HAP-1 (cell line): ENCODE results near the gene RBP2.
A peak's percentile ranks its signal among the peaks of the same experiment; 100 is the strongest.

Source experiments
- DNase-seq, 2 experiments: peaks; one replicate each; pipeline ENCODE4 v3.0.0-alpha.2; 2016 to 2020; ENCODE audit warnings: low spot score in 2 of 2
- H3K27me3 ChIP-seq: fragments of 250-450 bp; sonication (Bioruptor Pico); 2 replicates; pipeline ENCODE4 v1.5.1; 2020; ENCODE audit warnings: low read depth, mild to moderate bottlenecking, moderate library complexity
- H3K36me3 ChIP-seq: fragments of 250-450 bp; sonication (Bioruptor Pico); replicated peaks from 2 replicates; pipeline ENCODE4 v1.5.1; 2020; ENCODE audit warnings: mild to moderate bottlenecking
- H3K4me1 ChIP-seq: fragments of 250-450 bp; sonication (Bioruptor Pico); 2 replicates; pipeline ENCODE4 v1.5.1; 2020; ENCODE audit warnings: mild to moderate bottlenecking
- H3K4me3 ChIP-seq: fragments of 250-450 bp; sonication (Bioruptor Pico); 2 replicates; pipeline ENCODE4 v1.5.1; 2020; ENCODE audit warnings: mild to moderate bottlenecking, moderate library complexity
- H3K9me3 ChIP-seq: fragments of 250-450 bp; sonication (Bioruptor Pico); 2 replicates; pipeline ENCODE4 v1.5.1; 2020; ENCODE audit warnings: mild to moderate bottlenecking, moderate library complexity
- in situ Hi-C: fragments of 300-500 bp; cut with MboI; formaldehyde crosslinking; loops from 3 replicates; pipeline ENCODE4 v1.14.3; 2020; ENCODE audit warnings: low sequenced_read_pairs, inconsistent platforms, mixed read lengths

RBP2 gene

GRCh38 chr3:139448104-139448503 is 28.2 kb downstream of the RBP2 start:
- DNase-seq = no peak
- in situ Hi-C loops = loop anchor here (25.0 kb wide), 1 partner anchor 489 kb away; the partner anchor contains the start of gene CLSTN2
- H3K4me3 ChIP-seq = no peak overlapping the region

GRCh38 chr3:139447486-139447885 is 28.8 kb downstream of the RBP2 start:
- in situ Hi-C loops = loop anchor here (25.0 kb wide), 1 partner anchor 490 kb away; the partner anchor contains the start of gene CLSTN2
- no peak for DNase-seq
- H3K4me1 ChIP-seq = peaks cover 11% of the 10 kb centered on the region

More at GRCh38 chr3:139448104-139448503, 28.2 kb downstream of the RBP2 start:
- Histone ChIP-seq H3K4me1 (peaks cover 6% of the 10 kb centered on the region), H3K27me3 (no peaks in the 10 kb centered on the region), H3K9me3 (no peaks in the 10 kb centered on the region), H3K36me3 (no peaks in the 10 kb centered on the region)

DNA sequence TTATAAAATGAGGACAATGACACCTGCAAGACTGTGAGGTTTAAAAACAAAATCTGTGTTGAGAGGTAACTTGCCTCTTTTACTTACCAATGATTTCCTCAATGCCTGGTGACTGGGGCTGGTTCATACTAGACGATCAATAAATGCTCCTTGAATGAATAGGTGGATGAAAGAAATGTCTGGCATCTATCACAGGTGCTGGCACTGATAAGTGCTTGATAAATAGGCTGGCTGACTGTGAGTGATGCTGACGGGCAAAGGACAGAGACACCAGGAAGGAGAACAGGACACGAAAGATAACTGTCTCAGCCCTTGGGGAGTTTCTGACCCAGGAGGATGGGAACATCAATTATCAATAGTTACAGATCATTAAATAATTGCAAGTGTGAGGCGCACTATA is 31.9 kb downstream of the RBP2 start:
- H3K9me3 ChIP-seq = no peaks in the 10 kb centered on the region
- in situ Hi-C loops = loop anchor here (25.0 kb wide), 1 partner anchor 493 kb away; the partner anchor contains the start of gene CLSTN2
- no peaks in the 10 kb centered on the region for H3K36me3 ChIP-seq
- no peak for DNase-seq
- no peak overlapping the region for H3K4me3 ChIP-seq
- H3K4me1 ChIP-seq = peaks cover 11% of the 10 kb centered on the region
- no peaks in the 10 kb centered on the region for H3K27me3 ChIP-seq

More at GRCh38 chr3:139447486-139447885, 28.8 kb downstream of the RBP2 start:
- Histone ChIP-seq H3K4me3 (no peak overlapping the region), H3K27me3 (no peaks in the 10 kb centered on the region), H3K9me3 (no peaks in the 10 kb centered on the region), H3K36me3 (no peaks in the 10 kb centered on the region)

DNA sequence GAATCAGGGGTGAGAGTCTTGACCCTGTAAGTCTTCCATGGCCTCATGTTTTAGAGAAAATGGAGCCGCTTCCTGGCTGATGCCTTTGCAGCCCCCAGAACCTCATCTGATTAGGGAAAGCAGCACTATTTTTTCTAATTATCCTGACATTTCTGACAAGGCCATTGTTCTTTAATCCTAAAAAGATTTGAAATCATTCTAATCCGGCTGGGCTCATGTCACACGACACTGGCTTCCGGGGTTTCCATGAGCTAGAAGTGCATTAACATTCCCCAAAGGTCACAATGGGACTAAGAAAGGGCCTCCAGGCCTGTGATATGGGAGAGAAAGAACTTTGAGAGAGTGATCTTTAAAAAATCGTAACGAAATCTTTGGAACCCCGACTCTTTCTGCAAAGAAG is 33.1 kb downstream of the RBP2 start:
- H3K27me3 ChIP-seq = no peaks in the 10 kb centered on the region
- DNase-seq = peak; percentile 25 to 39
- H3K9me3 ChIP-seq = no peaks in the 10 kb centered on the region
- no peak overlapping the region for H3K4me3 ChIP-seq
- in situ Hi-C loops = loop anchor here (25.0 kb wide), 1 partner anchor 494 kb away; the partner anchor contains the start of gene CLSTN2
- H3K36me3 ChIP-seq = no peaks in the 10 kb centered on the region
- peaks cover 11% of the 10 kb centered on the region for H3K4me1 ChIP-seq

- DNase-seq = no peak
- peaks cover 11% of the 10 kb centered on the region for H3K4me1 ChIP-seq
- no peaks in the 10 kb centered on the region for H3K9me3 ChIP-seq
- H3K4me3 ChIP-seq = no peak overlapping the region
- no peaks in the 10 kb centered on the region for H3K36me3 ChIP-seq
- in situ Hi-C loops = loop anchor here (25.0 kb wide), 1 partner anchor 496 kb away; the partner anchor contains the start of gene CLSTN2
- H3K27me3 ChIP-seq = no peaks in the 10 kb centered on the region
Observed at GRCh38 chr3:139441656-139442055, 34.7 kb downstream of the RBP2 start.

DNA sequence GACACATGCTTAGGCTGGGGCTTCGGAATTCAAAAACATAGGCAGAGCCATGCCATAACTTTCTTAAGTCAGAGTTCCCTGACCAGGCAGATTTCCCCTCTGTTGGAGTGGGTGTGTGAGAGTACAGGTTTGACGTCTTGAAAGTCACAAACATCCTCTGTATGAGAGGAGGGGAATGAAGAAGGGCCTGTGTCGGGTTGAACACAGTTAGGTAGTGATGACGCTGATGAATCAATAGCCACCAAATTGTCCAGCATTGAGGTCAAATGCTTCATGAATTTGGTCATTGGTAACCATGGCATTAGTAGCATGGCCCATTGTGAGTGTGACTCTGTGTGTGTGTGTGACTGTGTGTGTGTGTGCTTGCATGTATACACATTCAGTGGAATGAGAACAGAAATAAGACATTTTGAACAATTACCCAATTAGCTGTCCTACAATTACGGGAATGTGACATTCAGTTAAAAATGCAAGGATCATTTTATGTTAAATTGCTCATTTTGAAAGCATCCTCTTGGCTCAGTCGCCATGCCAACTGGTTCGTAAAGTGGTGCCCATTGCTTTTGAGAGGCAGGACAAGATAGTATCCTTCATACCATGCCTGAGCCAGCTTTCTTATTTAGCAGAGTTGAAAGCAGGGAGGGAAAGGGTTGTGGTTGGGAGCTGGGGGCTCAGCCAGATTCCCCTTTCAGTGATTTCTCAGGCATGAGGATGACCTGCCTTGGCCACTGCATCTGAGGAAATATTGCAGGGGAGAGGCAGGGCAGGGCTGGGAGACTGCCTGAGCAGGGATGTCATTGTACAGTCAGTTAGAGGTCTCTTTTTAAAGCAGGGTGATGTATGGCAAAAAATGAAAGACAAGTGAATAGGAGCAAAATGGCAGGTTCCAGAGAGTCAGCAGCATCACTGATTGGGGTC is 35.4 kb downstream of the RBP2 start:
- no peaks in the 10 kb centered on the region for H3K36me3 ChIP-seq
- no peaks in the 10 kb centered on the region for H3K27me3 ChIP-seq
- H3K4me3 ChIP-seq = no peak overlapping the region
- DNase-seq = no peak
- in situ Hi-C loops = loop anchor here (25.0 kb wide), 1 partner anchor 496 kb away; the partner anchor contains the start of gene CLSTN2
- H3K4me1 ChIP-seq = peaks cover 11% of the 10 kb centered on the region
- no peaks in the 10 kb centered on the region for H3K9me3 ChIP-seq

DNA sequence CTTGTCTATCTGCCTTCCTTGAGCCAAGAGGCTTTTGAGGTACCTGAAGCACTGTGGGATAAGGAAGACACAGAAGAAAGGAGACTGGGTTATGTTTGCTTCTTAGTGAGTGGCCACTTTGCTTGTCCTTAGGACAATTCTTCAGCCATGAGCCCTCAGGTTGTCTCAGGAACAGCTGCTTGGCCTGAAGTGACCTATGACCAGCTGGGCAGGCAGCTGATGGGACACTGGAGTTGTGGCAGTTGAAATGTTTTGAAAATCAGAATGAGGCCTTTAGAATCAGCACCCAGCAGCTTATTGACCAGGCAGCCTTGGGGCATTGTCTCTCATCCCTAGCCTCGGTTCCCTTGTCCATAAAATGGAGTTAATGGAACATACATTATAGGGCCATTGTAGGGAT is 37.0 kb downstream of the RBP2 start:
- no peaks in the 10 kb centered on the region for H3K27me3 ChIP-seq
- peaks cover 11% of the 10 kb centered on the region for H3K4me1 ChIP-seq
- H3K4me3 ChIP-seq = no peak overlapping the region
- in situ Hi-C loops = loop anchor here (25.0 kb wide), 1 partner anchor 498 kb away; the partner anchor contains the start of gene CLSTN2
- DNase-seq = no peak
- H3K36me3 ChIP-seq = no peaks in the 10 kb centered on the region
- no peaks in the 10 kb centered on the region for H3K9me3 ChIP-seq

DNA sequence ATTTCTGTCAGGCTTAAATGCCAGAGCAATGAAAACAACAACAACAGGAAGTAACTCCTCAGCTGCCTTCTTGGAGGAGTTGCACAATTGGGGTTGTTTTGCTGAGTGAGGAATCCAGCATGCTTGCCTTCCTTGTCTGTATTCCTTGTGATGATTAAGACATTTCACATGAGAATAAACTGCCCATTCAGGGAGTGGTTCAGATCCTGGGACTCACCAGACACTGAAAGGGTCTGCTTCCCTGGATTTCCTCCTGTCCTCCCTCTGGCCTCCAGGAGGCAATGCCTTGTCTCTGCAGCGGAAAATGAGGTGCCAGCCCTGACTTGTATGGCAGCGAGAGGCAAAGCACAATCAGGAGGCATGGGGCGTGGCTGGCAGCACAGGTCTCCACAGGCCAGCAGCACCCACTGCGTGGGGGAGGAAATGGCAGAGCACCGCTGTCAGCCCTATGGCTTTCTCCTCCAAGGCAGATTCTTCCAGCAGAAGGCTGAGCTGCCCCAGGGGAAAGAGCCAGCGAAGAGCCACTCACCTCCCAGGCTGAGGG is 41.5 kb downstream of the RBP2 start:
- Histone ChIP-seq H3K4me3 (no peak overlapping the region), H3K36me3 (no peaks in the 10 kb centered on the region), H3K4me1 (no peaks in the 10 kb centered on the region), H3K27me3 (no peaks in the 10 kb centered on the region), H3K9me3 (no peaks in the 10 kb centered on the region)
- DNase-seq = no peak
- in situ Hi-C loops = loop anchor here (25.0 kb wide), 1 partner anchor 502 kb away; the partner anchor contains the start of gene CLSTN2

GRCh38 chr3:139434228-139434627 is 42.1 kb downstream of the RBP2 start:
- in situ Hi-C loops = loop anchor here (25.0 kb wide), 1 partner anchor 503 kb away; the partner anchor contains the start of gene CLSTN2
- Histone ChIP-seq H3K4me1 (no peaks in the 10 kb centered on the region), H3K36me3 (no peaks in the 10 kb centered on the region), H3K9me3 (no peaks in the 10 kb centered on the region), H3K4me3 (no peak overlapping the region), H3K27me3 (no peaks in the 10 kb centered on the region)
- DNase-seq = no peak

DNA sequence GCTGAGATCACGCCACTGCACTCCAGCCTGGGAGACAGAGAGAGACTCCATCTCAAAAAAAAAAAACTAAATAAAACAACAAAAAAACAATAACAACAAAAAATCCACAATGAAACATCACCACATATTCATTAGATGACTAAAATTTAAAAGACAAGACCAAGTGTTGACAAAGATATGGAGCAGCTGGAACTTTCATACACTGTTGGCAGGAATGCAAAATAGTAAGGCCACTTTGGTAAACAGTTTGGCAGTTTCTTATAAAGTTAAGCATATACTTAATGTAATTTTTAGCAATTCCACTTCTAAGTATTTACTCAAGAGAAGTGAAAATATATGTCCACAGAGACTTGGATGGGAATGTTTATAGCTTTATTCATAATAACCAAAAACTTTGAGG is 43.2 kb downstream of the RBP2 start:
- H3K36me3 ChIP-seq = no peaks in the 10 kb centered on the region
- H3K27me3 ChIP-seq = no peaks in the 10 kb centered on the region
- no peaks in the 10 kb centered on the region for H3K4me1 ChIP-seq
- no peaks in the 10 kb centered on the region for H3K9me3 ChIP-seq
- no peak overlapping the region for H3K4me3 ChIP-seq
- in situ Hi-C loops = loop anchor here (25.0 kb wide), 1 partner anchor 504 kb away; the partner anchor contains the start of gene CLSTN2
- no peak for DNase-seq

- H3K9me3 ChIP-seq = no peaks in the 10 kb centered on the region
- in situ Hi-C loops = loop anchor here (25.0 kb wide), 1 partner anchor 507 kb away; the partner anchor contains the start of gene CLSTN2
- H3K4me3 ChIP-seq = no peak overlapping the region
- no peaks in the 10 kb centered on the region for H3K4me1 ChIP-seq
- no peaks in the 10 kb centered on the region for H3K36me3 ChIP-seq
- peak in 1 of 2 experiments; percentile 16 for DNase-seq
- no peaks in the 10 kb centered on the region for H3K27me3 ChIP-seq
Observed at GRCh38 chr3:139430493-139430892, 45.8 kb downstream of the RBP2 start.

DNA sequence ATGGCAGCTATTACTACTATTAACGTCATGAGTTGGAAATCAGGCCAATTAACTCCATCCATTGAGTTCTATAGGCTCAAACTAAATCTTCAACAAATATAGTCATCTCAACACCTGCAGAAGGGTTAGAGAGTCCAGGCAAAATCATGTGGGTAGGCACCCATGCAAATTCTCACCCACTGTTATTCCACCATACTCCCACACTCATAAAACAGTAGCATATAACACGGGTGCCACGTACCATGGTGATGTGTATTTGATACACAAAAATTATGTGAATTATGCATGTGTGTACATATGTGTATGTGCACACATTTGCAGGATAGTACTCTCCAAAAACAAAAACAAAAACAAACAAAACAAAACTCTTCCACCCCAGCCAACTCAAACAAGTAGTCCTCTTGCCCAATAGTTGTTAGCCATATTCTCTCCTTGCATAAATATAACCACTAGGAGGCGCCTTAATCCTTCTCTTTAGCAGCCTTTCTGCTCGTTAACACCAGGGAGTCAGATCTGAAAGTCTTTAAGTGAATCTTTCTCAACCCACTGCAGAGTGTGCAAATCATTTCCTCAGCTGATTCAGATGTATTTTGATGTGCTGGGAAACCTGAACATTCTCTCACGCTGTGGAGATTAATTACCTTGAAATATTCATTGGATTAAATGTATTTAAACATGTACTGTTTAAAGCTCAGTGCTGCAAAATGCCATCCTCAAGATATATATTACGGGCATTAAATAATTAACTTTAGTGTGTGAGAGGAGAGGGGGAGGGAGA is 48.8 kb downstream of the RBP2 start:
- Histone ChIP-seq H3K4me3 (no peak overlapping the region), H3K4me1 (no peaks in the 10 kb centered on the region), H3K9me3 (no peaks in the 10 kb centered on the region), H3K36me3 (no peaks in the 10 kb centered on the region), H3K27me3 (no peaks in the 10 kb centered on the region)
- peak; percentile 29 to 72 for DNase-seq
- in situ Hi-C loops = loop anchor here (5.0 to 25.0 kb wide), 2 partner anchors 135 to 510 kb away; partner anchors contain the start of gene CLSTN2
